ENCODE results near the gene C22orf39.

Gene C22orf39

GRCh38 chr22:19397734-19398104, 49.8 kb downstream of the C22orf39 start:
- no peak for DNase-seq

DNA sequence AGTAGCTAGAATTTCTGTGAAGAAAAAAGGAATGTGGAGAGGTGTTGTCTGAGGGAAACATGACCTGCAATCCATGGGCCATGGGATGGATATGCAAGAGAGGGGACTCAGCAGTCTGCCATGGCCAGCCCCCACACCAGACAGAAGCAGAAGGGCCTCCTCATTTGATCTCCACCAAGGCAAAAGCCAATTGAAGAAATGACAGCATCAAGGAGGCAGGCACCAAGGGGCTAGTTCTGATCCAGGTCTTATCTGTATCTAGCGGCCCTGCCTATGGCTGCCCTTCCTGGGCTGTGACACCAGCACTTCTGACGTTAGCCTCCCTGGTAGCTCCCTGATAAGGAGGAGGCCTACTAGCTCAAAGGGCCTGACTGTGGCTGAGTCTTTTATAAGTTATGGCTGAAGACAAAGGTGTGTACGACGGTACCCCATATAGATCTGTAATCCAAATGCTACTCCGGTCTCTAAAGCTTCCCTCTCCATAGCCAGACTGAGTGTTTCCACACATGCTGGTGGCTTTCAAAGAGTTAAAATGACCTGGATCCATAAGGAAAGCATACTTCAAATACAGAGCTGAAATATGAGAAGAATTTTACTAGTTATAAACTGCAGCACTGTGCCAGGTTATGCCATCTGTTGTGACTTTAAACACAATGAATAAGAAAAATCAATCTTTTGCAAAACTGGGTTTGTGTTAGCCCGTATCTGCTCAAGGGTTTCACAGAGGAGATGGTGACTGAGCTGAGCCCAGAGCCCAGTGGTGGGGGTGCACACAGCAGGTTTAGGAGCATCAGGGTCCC, 50.4 kb downstream of the C22orf39 start:
- no peak for DNase-seq

DNA sequence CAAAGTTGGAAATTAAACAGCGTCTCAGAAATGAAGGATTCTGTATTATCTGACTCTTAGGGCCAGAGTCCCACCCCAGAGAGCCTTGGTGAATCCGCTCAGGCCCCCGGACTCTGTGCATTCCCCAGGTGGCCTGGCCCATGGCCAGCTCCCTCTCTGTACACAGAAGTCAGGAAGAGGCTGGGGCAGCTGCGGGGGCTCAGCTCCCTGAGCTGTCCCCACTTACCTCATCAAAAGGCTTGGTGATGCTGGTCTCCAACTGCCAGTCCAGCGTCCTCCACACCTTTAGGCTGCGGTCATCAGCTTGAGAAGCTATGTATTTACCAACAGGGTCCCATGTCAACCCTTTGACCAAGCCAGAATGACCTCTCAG, 51.0 kb downstream of the C22orf39 start:
- no peak for DNase-seq

- no peak for DNase-seq
Observed at GRCh38 chr22:19395276-19395675, 52.2 kb downstream of the C22orf39 start.

DNA sequence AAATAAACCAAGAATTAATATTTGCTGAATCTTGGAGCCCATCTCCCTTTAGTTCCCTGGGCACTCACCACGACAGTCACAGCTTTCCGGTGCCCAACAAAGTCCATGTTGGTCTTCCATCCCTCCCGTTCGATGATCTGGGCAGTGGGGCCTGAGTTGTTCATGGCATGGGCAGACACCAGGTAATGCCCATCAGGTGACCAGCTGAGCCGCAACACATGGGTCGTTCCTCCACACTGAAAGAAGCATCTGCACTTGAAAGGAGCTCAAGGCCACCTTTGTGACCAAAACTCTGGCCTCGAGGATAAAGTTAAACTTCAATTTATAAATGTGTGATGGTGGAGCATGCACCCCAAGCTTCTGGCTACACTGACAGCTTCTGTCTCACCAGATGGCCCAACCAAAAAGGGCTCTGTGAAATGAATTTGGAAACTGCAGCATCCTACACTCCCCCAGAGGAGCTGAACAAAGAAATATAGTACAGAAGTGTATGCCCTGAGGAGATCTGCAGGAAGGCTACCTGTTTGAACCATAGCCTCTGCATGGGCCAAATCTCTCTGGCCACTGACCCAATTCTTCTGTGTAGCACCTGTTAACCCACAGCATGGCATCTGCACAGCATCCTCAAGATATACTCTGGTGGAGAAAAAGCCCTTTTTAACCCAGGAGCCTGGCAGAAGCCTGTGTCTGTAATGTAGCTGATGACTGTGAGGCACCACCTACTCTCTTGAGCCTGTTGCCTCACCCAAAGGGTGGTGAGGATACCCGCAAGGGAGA, 53.0 kb downstream of the C22orf39 start:
- no peak for DNase-seq

DNA sequence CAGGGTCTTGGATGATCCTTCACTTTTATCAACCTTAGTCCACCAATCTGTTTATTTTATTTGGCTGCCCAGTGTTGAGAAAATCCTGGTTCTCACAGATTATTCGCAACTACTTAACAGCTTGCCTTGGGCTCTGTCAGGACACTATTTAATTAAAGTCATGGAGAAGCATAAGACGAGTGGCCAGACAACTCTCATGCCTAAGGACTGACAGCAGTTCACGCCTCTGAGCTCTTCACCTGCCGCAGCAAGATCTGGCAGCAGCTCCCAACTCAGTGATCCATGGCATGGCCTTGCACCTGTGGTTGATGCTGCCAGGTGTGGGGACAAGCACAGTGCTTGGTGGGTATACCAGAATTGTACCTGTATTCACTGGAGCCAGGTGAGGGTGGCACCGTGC, 53.8 kb downstream of the C22orf39 start:
- DNase-seq, result no peak
